ENCODE data around the gene FSTL3.

The FSTL3 gene

DNA sequence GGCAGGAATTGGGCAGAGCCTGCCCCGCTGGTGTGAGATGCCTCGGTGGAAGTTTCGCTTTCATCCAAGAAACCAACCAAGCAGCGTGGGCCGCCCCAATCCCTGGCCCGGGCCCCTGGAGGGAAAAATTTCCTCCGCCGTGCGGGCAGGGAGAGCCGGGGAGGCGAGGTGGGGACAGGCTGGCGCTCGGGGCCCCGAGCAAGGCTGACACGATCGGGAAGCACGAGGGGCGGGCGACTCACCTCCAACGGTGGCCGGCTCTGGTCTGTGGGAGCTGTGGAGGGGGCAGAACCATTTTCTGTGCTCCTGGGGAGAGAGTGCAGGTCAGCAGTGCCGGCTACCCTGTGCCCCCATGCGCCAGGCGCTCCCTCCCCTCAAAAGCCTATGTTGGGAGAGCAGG, 24.2 kb upstream of the FSTL3 start:
- Histone ChIP-seq H3K9ac (ENCODE audit: low read length) (no peak overlapping the region), H3K27me3 (replicated peaks; ENCODE audit: insufficient read depth, low read length) (no peaks in the 10 kb centered on the region), H3K4me1 (ENCODE audit: low read length) (no peaks in the 10 kb centered on the region), H2AFZ (ENCODE audit: low read length) (no peak overlapping the region), H3K4me2 (ENCODE audit: low read depth, low read length) (no peak overlapping the region), H3F3A (ENCODE audit: insufficient read depth, low read length) (no peaks in the 10 kb centered on the region), H3K4me3 (ENCODE audit: low read length) (no peak overlapping the region), H3K9me3 (replicated peaks; ENCODE audit: insufficient read depth, low read length) (no peaks in the 10 kb centered on the region), H3K27ac (ENCODE audit: low read length) (no peak overlapping the region), H3K79me2 (ENCODE audit: low read length) (peaks cover 79% of the 10 kb centered on the region), H3K36me3 (replicated peaks; ENCODE audit: insufficient read depth, low read length) (peaks cover 56% of the 10 kb centered on the region), H3K9me2 (replicated peaks; ENCODE audit: insufficient read depth, low read length) (no peaks in the 10 kb centered on the region), H4K20me1 (ENCODE audit: insufficient read depth, low read length) (peaks cover 50% of the 10 kb centered on the region)
- no peak for TF ChIP-seq EZH2 (optimal IDR thresholded peaks at IDR 0.05; ENCODE audit: low read depth, low read length)
- TF ChIP-seq, protein P1, sequence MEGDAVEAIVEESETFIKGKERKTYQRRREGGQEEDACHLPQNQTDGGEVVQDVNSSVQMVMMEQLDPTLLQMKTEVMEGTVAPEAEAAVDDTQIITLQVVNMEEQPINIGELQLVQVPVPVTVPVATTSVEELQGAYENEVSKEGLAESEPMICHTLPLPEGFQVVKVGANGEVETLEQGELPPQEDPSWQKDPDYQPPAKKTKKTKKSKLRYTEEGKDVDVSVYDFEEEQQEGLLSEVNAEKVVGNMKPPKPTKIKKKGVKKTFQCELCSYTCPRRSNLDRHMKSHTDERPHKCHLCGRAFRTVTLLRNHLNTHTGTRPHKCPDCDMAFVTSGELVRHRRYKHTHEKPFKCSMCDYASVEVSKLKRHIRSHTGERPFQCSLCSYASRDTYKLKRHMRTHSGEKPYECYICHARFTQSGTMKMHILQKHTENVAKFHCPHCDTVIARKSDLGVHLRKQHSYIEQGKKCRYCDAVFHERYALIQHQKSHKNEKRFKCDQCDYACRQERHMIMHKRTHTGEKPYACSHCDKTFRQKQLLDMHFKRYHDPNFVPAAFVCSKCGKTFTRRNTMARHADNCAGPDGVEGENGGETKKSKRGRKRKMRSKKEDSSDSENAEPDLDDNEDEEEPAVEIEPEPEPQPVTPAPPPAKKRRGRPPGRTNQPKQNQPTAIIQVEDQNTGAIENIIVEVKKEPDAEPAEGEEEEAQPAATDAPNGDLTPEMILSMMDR (IDR thresholded peaks at IDR 0.05; ENCODE audit: low read length) = no peak
- TF ChIP-seq EZH2phosphoT487 (IDR thresholded peaks at IDR 0.05; ENCODE audit: low read length) = no peak
- no peak for DNase-seq

DNA sequence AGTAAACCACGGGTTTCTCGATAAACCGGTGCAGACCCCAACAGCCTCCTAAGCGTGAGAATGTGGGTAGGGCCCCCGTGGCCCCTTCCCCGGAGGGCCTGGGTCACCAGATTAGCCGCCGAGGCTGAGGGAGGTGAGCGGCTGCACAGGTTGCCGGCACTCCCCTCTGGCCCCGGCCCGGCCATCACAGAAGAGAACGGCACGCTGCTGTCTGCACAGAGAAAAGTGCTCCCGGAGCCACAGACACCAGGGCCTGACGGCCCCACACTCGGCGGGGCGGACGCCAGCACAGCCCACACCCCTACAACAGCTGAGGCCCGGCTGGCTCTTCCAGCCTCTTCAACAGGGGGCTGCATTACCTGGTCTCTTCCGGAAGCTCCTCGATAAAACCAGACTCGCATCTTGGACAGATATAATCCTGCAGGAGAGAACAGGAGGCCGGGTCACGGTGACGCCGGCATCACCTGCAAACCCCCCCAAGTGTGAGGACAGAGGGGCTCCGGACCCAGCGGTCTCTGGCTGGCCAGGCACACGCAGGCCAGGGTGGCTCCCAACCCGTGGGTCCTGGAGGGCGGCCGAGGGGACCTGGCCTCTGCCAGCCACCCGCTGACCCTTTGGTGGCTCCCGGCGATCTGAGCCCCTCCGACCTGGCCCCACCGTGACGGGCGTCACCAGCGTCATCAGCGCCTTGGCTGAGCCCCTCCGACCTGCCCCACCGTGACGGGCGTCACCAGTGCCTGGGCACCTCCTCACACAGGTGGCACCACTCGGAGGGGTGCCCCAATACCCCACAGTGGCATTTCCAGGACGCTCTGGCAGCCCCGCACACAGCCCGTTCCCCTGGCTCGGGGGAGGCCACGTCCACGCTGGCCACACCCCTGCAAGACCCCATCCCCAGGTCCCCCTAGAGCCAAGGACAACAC, 23.5 kb upstream of the FSTL3 start:
- peaks cover 57% of the 10 kb centered on the region for H4K20me1 ChIP-seq (ENCODE audit: insufficient read depth, low read length)

DNA sequence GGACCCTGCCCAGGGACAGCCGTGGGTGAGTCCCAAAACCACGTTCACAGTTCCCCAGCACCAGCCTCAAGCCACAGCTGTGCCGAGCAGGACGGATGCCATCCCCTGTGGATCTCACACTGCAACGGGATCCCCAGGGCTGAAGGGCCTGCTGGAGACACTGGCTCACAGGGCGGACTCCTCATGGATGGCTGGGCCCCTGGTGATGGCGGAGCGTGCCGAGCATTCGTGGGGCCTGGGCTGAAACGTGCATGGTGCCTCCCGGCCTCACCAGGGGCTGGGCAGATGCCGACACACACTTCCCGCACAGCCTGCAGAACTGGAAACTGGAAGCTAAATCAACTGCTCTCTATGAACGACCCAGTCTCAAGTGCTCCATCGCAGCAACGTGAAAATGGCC, 22.8 kb upstream of the FSTL3 start:
- no peaks in the 10 kb centered on the region for H3K9me2 ChIP-seq (replicated peaks; ENCODE audit: insufficient read depth, low read length)
- peaks cover 61% of the 10 kb centered on the region for H3K36me3 ChIP-seq (replicated peaks; ENCODE audit: insufficient read depth, low read length)
- H3K4me2 ChIP-seq (ENCODE audit: low read depth, low read length) = no peak overlapping the region
- H3K9me3 ChIP-seq (replicated peaks; ENCODE audit: insufficient read depth, low read length) = no peaks in the 10 kb centered on the region
- H3K4me1 ChIP-seq (ENCODE audit: low read length) = no peaks in the 10 kb centered on the region
- no peak overlapping the region for H3K4me3 ChIP-seq (ENCODE audit: low read length)
- no peak for DNase-seq
- H3K79me2 ChIP-seq (ENCODE audit: low read length) = peaks cover 93% of the 10 kb centered on the region
- H3K9ac ChIP-seq (ENCODE audit: low read length) = no peak overlapping the region
- no peak overlapping the region for H2AFZ ChIP-seq (ENCODE audit: low read length)
- TF ChIP-seq EZH2phosphoT487 (IDR thresholded peaks at IDR 0.05; ENCODE audit: low read length) (no peak), EZH2 (optimal IDR thresholded peaks at IDR 0.05; ENCODE audit: low read depth, low read length) (no peak)
- TF ChIP-seq, protein P1 (IDR thresholded peaks at IDR 0.05; ENCODE audit: low read length) = no peak
- no peaks in the 10 kb centered on the region for H3K27me3 ChIP-seq (replicated peaks; ENCODE audit: insufficient read depth, low read length)
- H3F3A ChIP-seq (ENCODE audit: insufficient read depth, low read length) = no peaks in the 10 kb centered on the region
- peaks cover 64% of the 10 kb centered on the region for H4K20me1 ChIP-seq (ENCODE audit: insufficient read depth, low read length)
- H3K27ac ChIP-seq (ENCODE audit: low read length) = no peak overlapping the region

More for the DNA sequence above, 23.5 kb upstream of the FSTL3 start:
- no peak overlapping the region for H2AFZ ChIP-seq (ENCODE audit: low read length)
- H3K27ac ChIP-seq (ENCODE audit: low read length) = no peak overlapping the region
- no peaks in the 10 kb centered on the region for H3F3A ChIP-seq (ENCODE audit: insufficient read depth, low read length)
- H3K36me3 ChIP-seq (replicated peaks; ENCODE audit: insufficient read depth, low read length) = peaks cover 58% of the 10 kb centered on the region
- H3K79me2 ChIP-seq (ENCODE audit: low read length) = peaks cover 86% of the 10 kb centered on the region
- H3K9me2 ChIP-seq (replicated peaks; ENCODE audit: insufficient read depth, low read length) = no peaks in the 10 kb centered on the region
- no peak overlapping the region for H3K9ac ChIP-seq (ENCODE audit: low read length)
- no peaks in the 10 kb centered on the region for H3K27me3 ChIP-seq (replicated peaks; ENCODE audit: insufficient read depth, low read length)
- H3K9me3 ChIP-seq (replicated peaks; ENCODE audit: insufficient read depth, low read length) = no peaks in the 10 kb centered on the region
- no peaks in the 10 kb centered on the region for H3K4me1 ChIP-seq (ENCODE audit: low read length)
- TF ChIP-seq, protein P1 (IDR thresholded peaks at IDR 0.05; ENCODE audit: low read length) = no peak
- TF ChIP-seq EZH2 (optimal IDR thresholded peaks at IDR 0.05; ENCODE audit: low read depth, low read length) = no peak
- TF ChIP-seq EZH2phosphoT487 (IDR thresholded peaks at IDR 0.05; ENCODE audit: low read length) = no peak
- H3K4me2 ChIP-seq (ENCODE audit: low read depth, low read length) = no peak overlapping the region
- no peak for DNase-seq
- no peak overlapping the region for H3K4me3 ChIP-seq (ENCODE audit: low read length)

Data from MM.1S (cell line).